ENCODE data around the gene SERPINB4. TPM values are rescaled to one million over a fixed set of nuclear protein-coding genes. Genes with fewer than 3 reads are reported as not detected.

The SERPINB4 gene
- total RNA-seq, 2 experiments from 2014 or later, result not detected

GRCh38 chr18:63637703-63638102 is 6.4 kb downstream of the SERPINB4 start:
- ChIA-PET CTCF (no interaction called here), POLR2A (no interaction called here)
- no peak for TF ChIP-seq CTCF (IDR thresholded peaks at IDR 0.05)
- Mint-ChIP-seq H3K4me1 (ENCODE audit: low read depth) (no peaks in the 10 kb centered on the region), H3K4me3 (no peak overlapping the region), H3K9me3 (no peaks in the 10 kb centered on the region), H3K27ac (no peak overlapping the region), H3K36me3 (ENCODE audit: low read depth) (no peaks in the 10 kb centered on the region), H3K27me3 (no peaks in the 10 kb centered on the region)
- ATAC-seq, result no peak
- intact Hi-C loops (cut with micrococcal nuclease), result no loop called here
- no peak for DNase-seq

DNA sequence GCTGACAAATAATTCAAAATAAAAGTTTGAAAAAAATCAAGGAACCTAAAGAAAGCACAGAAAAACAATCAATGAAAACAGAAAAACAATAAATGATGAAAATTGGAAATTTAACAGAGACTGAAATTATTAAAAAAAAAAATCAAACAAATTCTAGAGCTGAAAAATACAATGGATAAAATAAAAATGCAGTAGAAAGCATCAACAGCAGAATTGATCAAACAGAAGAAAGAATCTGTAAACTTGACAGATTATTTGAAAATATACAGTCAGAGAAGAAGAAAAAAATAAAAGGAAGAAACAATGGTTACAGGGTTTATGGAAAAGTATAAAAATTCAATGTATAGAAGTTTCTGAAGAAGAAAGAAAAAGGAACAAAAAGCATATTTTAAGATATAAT is 16.2 kb downstream of the SERPINB4 start:
- Mint-ChIP-seq H3K9me3 (peaks cover 19% of the 10 kb centered on the region), H3K4me3 (no peak overlapping the region), H3K27ac (no peak overlapping the region), H3K27me3 (no peaks in the 10 kb centered on the region), H3K4me1 (ENCODE audit: low read depth) (no peaks in the 10 kb centered on the region), H3K36me3 (ENCODE audit: low read depth) (peaks cover 1% of the 10 kb centered on the region)
- CTCF ChIA-PET, result no interaction called here
- DNase-seq (no peak), ATAC-seq (no peak)
- TF ChIP-seq CTCF (IDR thresholded peaks at IDR 0.05), result no peak
- POLR2A ChIA-PET, result no interaction called here
- intact Hi-C loops (cut with micrococcal nuclease), result no loop called here

GRCh38 chr18:63626431-63626830 is 17.6 kb downstream of the SERPINB4 start:
- Mint-ChIP-seq H3K4me3 (no peak overlapping the region), H3K36me3 (ENCODE audit: low read depth) (peaks cover 1% of the 10 kb centered on the region), H3K27ac (no peak overlapping the region), H3K9me3 (peaks cover 20% of the 10 kb centered on the region), H3K27me3 (no peaks in the 10 kb centered on the region), H3K4me1 (ENCODE audit: low read depth) (no peaks in the 10 kb centered on the region)
- ATAC-seq (no peak), DNase-seq (no peak)
- CTCF ChIA-PET, result no interaction called here
- no peak for TF ChIP-seq CTCF (IDR thresholded peaks at IDR 0.05)
- POLR2A ChIA-PET, result no interaction called here
- intact Hi-C loops (cut with micrococcal nuclease), result no loop called here

GRCh38 chr18:63624863-63625262 is 19.2 kb downstream of the SERPINB4 start:
- no peaks in the 10 kb centered on the region for H3K27me3 Mint-ChIP-seq
- ChIA-PET POLR2A (no interaction called here), CTCF (no interaction called here)
- intact Hi-C loops (cut with micrococcal nuclease), result no loop called here
- H3K27ac Mint-ChIP-seq, result no peak overlapping the region
- ATAC-seq (no peak), DNase-seq (no peak)
- H3K9me3 Mint-ChIP-seq, result peaks cover 23% of the 10 kb centered on the region
- H3K4me1 Mint-ChIP-seq (ENCODE audit: low read depth), result no peaks in the 10 kb centered on the region
- TF ChIP-seq CTCF (IDR thresholded peaks at IDR 0.05), result no peak
- H3K36me3 Mint-ChIP-seq (ENCODE audit: low read depth), result peaks cover 1% of the 10 kb centered on the region
- no peak overlapping the region for H3K4me3 Mint-ChIP-seq

DNA sequence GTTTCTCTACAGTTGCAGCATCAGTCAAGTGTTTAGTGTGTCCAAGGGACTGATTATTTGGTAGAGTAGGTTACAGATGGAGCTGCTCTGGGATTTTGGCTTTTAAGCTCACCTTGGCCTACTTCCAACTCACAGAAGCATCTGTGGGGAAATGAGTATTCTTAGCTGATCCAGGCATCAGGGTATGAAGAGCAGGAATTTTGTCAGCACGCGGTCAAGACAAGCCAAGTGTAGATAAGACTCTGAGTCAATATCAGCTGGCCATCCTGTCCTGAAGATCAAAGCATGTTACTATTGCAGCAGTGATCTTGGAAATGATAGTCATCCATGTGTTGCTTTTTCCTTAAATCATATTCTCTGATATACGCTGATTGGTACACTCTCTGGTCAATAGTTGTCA is 24.4 kb downstream of the SERPINB4 start:
- TF ChIP-seq CTCF (IDR thresholded peaks at IDR 0.05), result no peak
- H3K4me1 Mint-ChIP-seq (ENCODE audit: low read depth), result no peaks in the 10 kb centered on the region
- ChIA-PET CTCF (no interaction called here), POLR2A (no interaction called here)
- intact Hi-C loops (cut with micrococcal nuclease), result no loop called here
- no peak overlapping the region for H3K27ac Mint-ChIP-seq
- no peak for ATAC-seq
- DNase-seq, result no peak
- H3K9me3 Mint-ChIP-seq, result peaks cover 12% of the 10 kb centered on the region
- H3K27me3 Mint-ChIP-seq, result no peaks in the 10 kb centered on the region
- H3K36me3 Mint-ChIP-seq (ENCODE audit: low read depth), result no peaks in the 10 kb centered on the region
- no peak overlapping the region for H3K4me3 Mint-ChIP-seq

Data from activated CD8-positive, alpha-beta T cell treated with anti-CD3 and anti-CD28 coated beads for 36 hours (primary cell).